ENCODE results near the gene MAG.
A peak's percentile ranks its signal among the peaks of the same experiment; 100 is the strongest.

The MAG gene

DNA sequence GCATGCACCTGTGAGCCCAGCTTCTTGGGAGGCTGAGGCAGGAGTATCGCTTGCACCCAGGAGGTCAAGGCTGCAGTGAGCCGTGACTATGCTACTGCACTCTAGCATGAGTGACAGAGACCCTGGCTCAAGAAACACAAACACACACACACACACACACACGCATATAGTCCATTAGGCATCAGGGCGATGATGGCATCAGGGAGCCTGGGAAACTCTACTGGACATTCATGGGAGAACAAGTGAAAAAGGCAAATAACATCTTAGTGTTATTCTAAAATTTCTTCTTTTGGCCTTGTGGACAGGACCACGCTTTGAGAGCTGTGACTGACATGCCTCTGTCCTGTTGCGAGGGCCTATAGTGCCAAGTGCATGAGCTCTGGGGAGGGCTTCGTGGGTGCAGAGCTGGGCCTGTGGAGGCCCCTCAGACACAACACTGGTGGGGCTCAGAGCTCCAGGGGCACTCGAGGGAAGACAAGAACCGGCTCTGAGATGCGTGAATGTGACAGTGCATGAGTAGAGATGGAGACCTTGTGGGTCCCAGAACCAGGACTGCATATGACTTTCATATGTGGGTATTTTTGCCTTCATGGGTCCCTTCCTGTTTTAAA is 31.2 kb upstream of the MAG start:
- DNase-seq: no peak
- Mint-ChIP-seq H3K4me3 (no peak overlapping the region), H3K27me3 (no peaks in the 10 kb centered on the region), H3K9me3 (no peaks in the 10 kb centered on the region), H3K36me3 (ENCODE audit: low read depth) (peaks cover 8% of the 10 kb centered on the region), H3K27ac (peak overlapping the region; percentile 18), H3K4me1 (peaks cover 27% of the 10 kb centered on the region)
- ATAC-seq: no peak

DNA sequence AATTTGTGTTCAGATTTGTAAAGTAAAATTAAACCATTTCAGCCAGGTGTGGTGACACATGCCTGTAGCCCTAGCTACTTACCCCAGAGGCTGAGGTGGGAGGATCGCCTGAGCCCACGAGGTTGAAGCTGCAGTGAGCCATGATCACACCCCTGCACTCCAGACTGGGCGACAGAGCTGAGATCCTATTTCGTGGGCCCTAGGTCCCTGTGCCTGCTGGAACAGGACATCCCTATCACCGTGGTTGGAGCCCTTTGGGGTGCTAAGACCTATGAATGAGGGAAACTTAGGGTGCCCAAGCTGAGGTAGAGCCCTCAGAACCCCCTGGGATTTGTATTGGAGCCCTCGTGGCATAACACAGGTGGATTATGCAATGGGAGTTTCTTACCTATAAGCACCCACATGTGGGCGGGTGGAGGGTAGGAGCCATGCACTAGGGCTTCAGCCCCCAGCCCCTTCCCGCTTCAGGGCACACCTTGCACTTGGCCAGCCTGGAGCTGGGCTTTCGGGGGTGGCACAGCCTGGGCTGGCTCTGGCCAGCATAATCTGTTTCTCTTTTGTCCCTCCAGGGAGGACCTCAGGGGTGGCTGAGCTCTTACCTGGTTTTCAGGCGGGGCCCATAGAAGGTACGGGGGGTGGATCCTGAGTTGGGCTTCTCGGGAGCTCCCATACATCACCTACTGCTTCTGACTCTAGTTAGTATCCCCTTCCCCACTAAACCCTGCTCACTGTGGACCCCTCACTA is 30.4 kb upstream of the MAG start:
- ATAC-seq (no peak), DNase-seq (no peak)
- no peaks in the 10 kb centered on the region for H3K27me3 Mint-ChIP-seq
- H3K4me1 Mint-ChIP-seq: peaks cover 32% of the 10 kb centered on the region
- H3K9me3 Mint-ChIP-seq: no peaks in the 10 kb centered on the region
- H3K27ac Mint-ChIP-seq: peak overlapping the region; percentile 18
- H3K4me3 Mint-ChIP-seq: no peak overlapping the region
- H3K36me3 Mint-ChIP-seq (ENCODE audit: low read depth): peaks cover 11% of the 10 kb centered on the region

GRCh38 chr19:35262101-35262761 is 29.7 kb upstream of the MAG start:
- H3K4me3 Mint-ChIP-seq: no peak overlapping the region
- no peak for DNase-seq

GRCh38 chr19:35264268-35265125 is 27.5 kb upstream of the MAG start:
- no peak for ATAC-seq
- Mint-ChIP-seq H3K27ac (peak overlapping the region; percentile 43), H3K27me3 (no peaks in the 10 kb centered on the region), H3K4me1 (peaks cover 29% of the 10 kb centered on the region), H3K36me3 (ENCODE audit: low read depth) (peaks cover 11% of the 10 kb centered on the region), H3K4me3 (no peak overlapping the region), H3K9me3 (no peaks in the 10 kb centered on the region)
- DNase-seq: no peak

More at GRCh38 chr19:35262101-35262761, 29.7 kb upstream of the MAG start:
- no peak for ATAC-seq
- no peaks in the 10 kb centered on the region for H3K27me3 Mint-ChIP-seq
- H3K36me3 Mint-ChIP-seq (ENCODE audit: low read depth): peaks cover 11% of the 10 kb centered on the region
- H3K27ac Mint-ChIP-seq: no peak overlapping the region
- no peaks in the 10 kb centered on the region for H3K9me3 Mint-ChIP-seq
- H3K4me1 Mint-ChIP-seq: peaks cover 32% of the 10 kb centered on the region

GRCh38 chr19:35265126-35265899 is 26.6 kb upstream of the MAG start:
- ATAC-seq (no peak), DNase-seq (no peak)
- H3K9me3 Mint-ChIP-seq: no peaks in the 10 kb centered on the region
- peak overlapping the region; percentile 93 for H3K4me3 Mint-ChIP-seq
- H3K27me3 Mint-ChIP-seq: no peaks in the 10 kb centered on the region
- H3K4me1 Mint-ChIP-seq: peaks cover 34% of the 10 kb centered on the region
- peaks cover 10% of the 10 kb centered on the region for H3K36me3 Mint-ChIP-seq (ENCODE audit: low read depth)
- peak overlapping the region; percentile 82 for H3K27ac Mint-ChIP-seq

DNA sequence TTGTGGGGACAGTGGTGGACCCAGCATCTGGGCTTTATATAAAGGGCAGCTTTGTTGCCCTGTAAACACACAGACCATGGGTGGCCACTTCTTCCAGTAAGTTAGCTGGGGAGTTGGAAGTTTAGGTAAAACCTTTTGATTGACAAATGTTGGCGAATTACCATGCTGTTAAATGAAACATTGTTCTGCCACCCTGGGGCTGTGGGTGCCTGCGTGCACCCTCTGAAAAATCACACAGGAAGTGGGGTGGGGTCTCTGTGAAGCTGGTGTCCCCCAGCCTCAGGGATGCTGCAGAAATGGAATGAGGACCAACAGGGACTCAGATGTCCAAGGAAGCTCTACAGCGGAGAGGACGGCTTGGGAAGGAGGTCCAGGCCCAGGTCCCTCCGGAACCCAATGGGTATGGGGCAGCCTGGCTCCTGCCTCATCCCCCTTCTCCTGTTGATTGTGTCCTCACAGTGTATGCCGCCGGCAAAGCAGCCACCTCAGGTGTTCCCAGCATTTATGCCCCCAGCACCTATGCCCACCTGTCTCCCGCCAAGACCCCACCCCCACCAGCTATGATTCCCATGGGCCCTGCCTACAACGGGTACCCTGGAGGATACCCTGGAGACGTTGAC is 26.0 kb upstream of the MAG start:
- Mint-ChIP-seq H3K36me3 (ENCODE audit: low read depth) (peaks cover 13% of the 10 kb centered on the region), H3K9me3 (no peaks in the 10 kb centered on the region), H3K4me3 (peak overlapping the region; percentile 93), H3K4me1 (peaks cover 34% of the 10 kb centered on the region), H3K27me3 (no peaks in the 10 kb centered on the region), H3K27ac (peak overlapping the region; percentile 82)
- ATAC-seq: no peak
- DNase-seq: no peak

DNA sequence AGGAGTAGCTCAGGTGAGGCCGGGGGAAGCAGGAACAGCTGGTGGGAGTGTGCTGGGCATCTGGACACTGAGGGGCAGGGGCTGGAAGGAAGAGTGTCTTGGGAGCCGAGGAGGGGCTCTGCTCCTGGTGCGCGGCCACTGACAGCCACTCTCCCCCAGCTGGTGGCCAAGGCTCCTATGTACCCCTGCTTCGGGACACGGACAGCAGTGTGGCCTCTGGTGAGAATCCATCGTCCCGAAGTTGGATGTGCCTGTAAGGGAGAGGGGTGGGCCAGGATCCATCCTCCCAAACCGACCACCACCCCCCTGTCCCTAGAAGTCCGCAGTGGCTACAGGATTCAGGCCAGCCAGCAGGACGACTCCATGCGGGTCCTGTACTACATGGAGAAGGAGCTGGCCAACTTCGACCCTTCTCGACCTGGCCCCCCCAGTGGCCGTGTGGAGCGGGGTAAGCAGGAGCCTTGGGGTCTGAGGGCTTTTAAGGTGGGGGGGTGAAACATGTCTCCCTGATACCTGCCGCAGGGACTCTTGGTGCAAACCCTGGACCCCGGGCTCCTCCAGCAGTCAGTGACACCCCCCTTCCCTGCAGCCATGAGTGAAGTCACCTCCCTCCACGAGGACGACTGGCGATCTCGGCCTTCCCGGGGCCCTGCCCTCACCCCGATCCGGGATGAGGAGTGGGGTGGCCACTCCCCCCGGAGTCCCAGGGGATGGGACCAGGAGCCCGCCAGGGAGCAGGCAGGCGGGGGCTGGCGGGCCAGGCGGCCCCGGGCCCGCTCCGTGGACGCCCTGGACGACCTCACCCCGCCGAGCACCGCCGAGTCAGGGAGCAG is 25.2 kb upstream of the MAG start:
- Mint-ChIP-seq H3K36me3 (ENCODE audit: low read depth) (peaks cover 18% of the 10 kb centered on the region), H3K9me3 (no peaks in the 10 kb centered on the region), H3K4me3 (peak overlapping the region; percentile 93), H3K27me3 (no peaks in the 10 kb centered on the region), H3K27ac (peak overlapping the region; percentile 97), H3K4me1 (peaks cover 34% of the 10 kb centered on the region)
- DNase-seq (no peak), ATAC-seq (no peak)

- Mint-ChIP-seq H3K9me3 (no peaks in the 10 kb centered on the region), H3K27me3 (no peaks in the 10 kb centered on the region), H3K4me1 (peaks cover 40% of the 10 kb centered on the region), H3K4me3 (peak overlapping the region; percentile 93), H3K36me3 (ENCODE audit: low read depth) (peaks cover 24% of the 10 kb centered on the region), H3K27ac (peak overlapping the region; percentile 97)
- ATAC-seq: no peak
- peak; percentile 49 for DNase-seq
These were observed 24.6 kb upstream of the MAG start for GRCh38 chr19:35267353-35267817.

DNA sequence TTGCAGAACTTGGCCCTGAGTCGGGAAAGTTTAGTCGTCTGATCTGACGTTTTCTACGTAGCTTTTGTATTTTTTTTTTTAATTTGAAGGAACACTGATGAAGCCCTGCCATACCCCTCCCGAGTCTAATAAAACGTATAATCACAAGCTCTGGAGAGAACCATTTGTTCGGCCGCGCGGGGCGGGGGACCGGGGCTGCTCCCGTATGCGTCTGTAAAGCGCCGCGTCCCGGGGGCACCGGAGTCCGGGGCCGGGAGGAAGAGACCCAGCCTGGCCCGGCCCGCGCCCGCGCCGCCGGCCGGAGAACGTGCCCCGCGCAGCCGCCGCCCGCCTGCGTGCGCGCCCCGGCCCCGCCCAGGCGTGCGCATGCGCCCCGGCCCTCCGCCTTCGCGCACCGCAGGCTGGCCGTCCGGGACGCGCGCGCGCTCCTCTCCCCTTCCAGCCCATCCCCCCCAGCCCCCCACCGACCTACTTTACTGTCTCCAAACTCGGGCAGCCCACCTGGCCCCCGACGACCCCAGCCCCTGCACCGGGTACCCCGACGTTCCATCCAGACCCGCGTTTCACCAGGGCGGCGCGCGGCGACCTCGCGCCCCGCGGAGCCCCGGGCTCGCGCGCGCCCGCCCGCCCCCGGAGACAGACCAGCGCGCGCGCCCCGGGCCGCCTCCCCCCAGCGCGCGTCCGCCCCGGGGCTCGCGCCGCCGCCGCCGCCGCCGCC is 24.0 kb upstream of the MAG start:
- DNase-seq: peak; percentile 82
- no peaks in the 10 kb centered on the region for H3K9me3 Mint-ChIP-seq
- H3K4me3 Mint-ChIP-seq: peak overlapping the region; percentile 93
- H3K27ac Mint-ChIP-seq: peak overlapping the region; percentile 97
- H3K36me3 Mint-ChIP-seq (ENCODE audit: low read depth): peaks cover 24% of the 10 kb centered on the region
- peak; percentile 48 for ATAC-seq
- peaks cover 41% of the 10 kb centered on the region for H3K4me1 Mint-ChIP-seq
- no peaks in the 10 kb centered on the region for H3K27me3 Mint-ChIP-seq

DNA sequence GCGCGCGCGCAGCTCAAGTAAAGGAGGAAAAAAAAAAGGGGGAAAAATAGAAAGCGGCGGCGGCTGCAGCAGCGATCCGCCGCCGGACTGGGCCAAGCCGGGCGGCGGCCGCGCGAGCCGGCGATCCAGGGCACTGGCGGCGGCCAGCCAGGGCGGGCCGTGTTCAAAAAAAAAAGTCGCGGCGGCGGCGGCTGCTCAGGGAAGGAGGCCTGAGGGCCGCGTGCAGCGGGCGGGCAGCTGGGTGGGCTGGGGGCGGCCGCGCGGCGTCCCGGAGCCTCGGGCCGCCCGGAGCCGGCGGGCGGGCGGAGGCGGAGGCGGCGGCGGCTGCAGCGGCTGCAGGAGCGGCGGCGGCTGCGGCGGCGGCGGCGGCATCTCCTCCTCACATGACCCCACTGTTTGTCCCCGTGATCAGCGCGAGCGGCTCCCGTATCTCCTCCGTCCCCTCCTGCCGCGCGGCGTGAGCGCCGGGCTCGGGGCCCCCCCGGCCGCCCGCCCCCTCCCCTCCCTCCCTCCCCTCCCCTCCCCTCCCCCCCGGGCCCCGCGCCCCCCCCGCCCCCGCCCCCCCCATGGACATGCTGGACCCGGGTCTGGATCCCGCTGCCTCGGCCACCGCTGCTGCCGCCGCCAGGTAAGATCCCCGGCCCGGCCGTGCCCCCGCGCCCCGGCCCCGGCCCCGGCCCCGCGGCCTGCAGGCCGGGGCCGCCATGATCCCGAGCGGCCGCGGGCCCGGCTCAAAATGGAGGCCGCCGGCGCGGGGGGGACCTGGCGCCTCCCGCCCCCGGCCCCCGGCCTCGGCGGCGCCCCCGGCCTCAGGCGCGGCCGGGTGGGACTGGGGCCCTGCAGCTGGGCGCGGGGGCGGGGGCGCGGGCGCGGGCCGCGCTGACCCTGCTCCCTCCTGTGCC is 23.2 kb upstream of the MAG start, which contains the start of gene USF2:
Gene USF2 (plus strand): TSS at position 427 of the 902 bp plus-strand sequence. CDS start 140 bp downstream, at position 567.
- no peaks in the 10 kb centered on the region for H3K27me3 Mint-ChIP-seq
- peak within 1 kb of the TSS; percentile 93 for H3K4me3 Mint-ChIP-seq
- H3K9me3 Mint-ChIP-seq: no peaks in the 10 kb centered on the region
- H3K4me1 Mint-ChIP-seq: peaks cover 41% of the 10 kb centered on the region
- ATAC-seq (peak; percentile 27), DNase-seq (peak; percentile 74)
- H3K36me3 Mint-ChIP-seq (ENCODE audit: low read depth): peaks cover 28% of the 10 kb centered on the region
- peak within 1 kb of the TSS; percentile 97 for H3K27ac Mint-ChIP-seq

- Mint-ChIP-seq H3K36me3 (ENCODE audit: low read depth) (peaks cover 31% of the 10 kb centered on the region), H3K4me1 (peaks cover 36% of the 10 kb centered on the region), H3K27ac (no peak overlapping the region), H3K27me3 (no peaks in the 10 kb centered on the region), H3K9me3 (no peaks in the 10 kb centered on the region), H3K4me3 (peak overlapping the region; percentile 70)
- DNase-seq (peak; percentile 83), ATAC-seq (peak; percentile 63)
These were observed 22.4 kb upstream of the MAG start for GRCh38 chr19:35269438-35270117.
